Upper lobe of right lung (tissue), 1 donor: Measurements from ENCODE around the gene UGT1A10. TPM values are rescaled to one million over a fixed set of nuclear protein-coding genes. Genes with fewer than 3 reads are reported as not detected.
"Not testable (repeated sequence)": the region's sequence is repeated elsewhere in the genome, so short reads cannot be mapped to it uniquely, and the experiment has no call there.

Experiments used
- ATAC-seq: fragments of 200-7000 bp; cut with Tn5 transposase; one replicate; pipeline ENCODE4 v1.9.1; 2020; ENCODE audit warnings: mild to moderate bottlenecking, moderate library complexity
- DNase-seq: peaks from one replicate; pipeline ENCODE4 v3.0.0-alpha.2; 2020
- H3K27ac ChIP-seq: fragments of 200-600 bp; one replicate; pipeline ENCODE4 v1.8.0; 2022
- H3K27me3 ChIP-seq: fragments of 200-600 bp; one replicate; pipeline ENCODE4 v1.8.0; 2022; ENCODE audit warnings: mild to moderate bottlenecking
- H3K36me3 ChIP-seq: fragments of 200-600 bp; one replicate; pipeline ENCODE4 v1.8.0; 2022
- H3K4me1 ChIP-seq: fragments of 200-600 bp; one replicate; pipeline ENCODE4 v1.8.0; 2022
- H3K4me3 ChIP-seq: fragments of 200-600 bp; one replicate; pipeline ENCODE4 v1.8.0; 2022; ENCODE audit warnings: mild to moderate bottlenecking
- H3K9me3 ChIP-seq: fragments of 200-600 bp; one replicate; pipeline ENCODE4 v1.8.0; 2022
- intact Hi-C: fragments of 100-400 bp; cut with DNase I; formaldehyde crosslinking; loops from one replicate; pipeline ENCODE4 v1.11.0; 2022
- total RNA-seq: library from RNA; stranded (reverse); fragmentation: NEBNext Ultra II Directional; extraction: Animal tissue kit (Norgen Biotek cat#: 25700); gene quantifications from one replicate; pipeline ENCODE4 v1.2.1, GENCODE V29; 2021
- TF ChIP-seq, protein P1 (sequence below): fragments of 200-600 bp; IDR thresholded peaks from one replicate; pipeline ENCODE4 v1.8.0; 2022; ENCODE audit warnings: antibody characterized with exemption
- donor health status: DM: no; HTN: yes; CAD: no; lungs with severe emphysema.

The UGT1A10 gene
- total RNA-seq, 1 donor from 2014 or later = not detected

- Histone ChIP-seq H3K4me3 (no peak overlapping the region), H3K27ac (no peak overlapping the region), H3K27me3 (no peaks in the 10 kb centered on the region), H3K36me3 (no peaks in the 10 kb centered on the region), H3K9me3 (no peaks in the 10 kb centered on the region), H3K4me1 (no peaks in the 10 kb centered on the region)
- ATAC-seq (no peak), DNase-seq (no peak)
- TF ChIP-seq, protein P1, sequence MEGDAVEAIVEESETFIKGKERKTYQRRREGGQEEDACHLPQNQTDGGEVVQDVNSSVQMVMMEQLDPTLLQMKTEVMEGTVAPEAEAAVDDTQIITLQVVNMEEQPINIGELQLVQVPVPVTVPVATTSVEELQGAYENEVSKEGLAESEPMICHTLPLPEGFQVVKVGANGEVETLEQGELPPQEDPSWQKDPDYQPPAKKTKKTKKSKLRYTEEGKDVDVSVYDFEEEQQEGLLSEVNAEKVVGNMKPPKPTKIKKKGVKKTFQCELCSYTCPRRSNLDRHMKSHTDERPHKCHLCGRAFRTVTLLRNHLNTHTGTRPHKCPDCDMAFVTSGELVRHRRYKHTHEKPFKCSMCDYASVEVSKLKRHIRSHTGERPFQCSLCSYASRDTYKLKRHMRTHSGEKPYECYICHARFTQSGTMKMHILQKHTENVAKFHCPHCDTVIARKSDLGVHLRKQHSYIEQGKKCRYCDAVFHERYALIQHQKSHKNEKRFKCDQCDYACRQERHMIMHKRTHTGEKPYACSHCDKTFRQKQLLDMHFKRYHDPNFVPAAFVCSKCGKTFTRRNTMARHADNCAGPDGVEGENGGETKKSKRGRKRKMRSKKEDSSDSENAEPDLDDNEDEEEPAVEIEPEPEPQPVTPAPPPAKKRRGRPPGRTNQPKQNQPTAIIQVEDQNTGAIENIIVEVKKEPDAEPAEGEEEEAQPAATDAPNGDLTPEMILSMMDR = no peak
- intact Hi-C loops = no loop called here
These were observed 16.0 kb upstream of the UGT1A10 start for GRCh38 chr2:233620204-233620603.

DNA sequence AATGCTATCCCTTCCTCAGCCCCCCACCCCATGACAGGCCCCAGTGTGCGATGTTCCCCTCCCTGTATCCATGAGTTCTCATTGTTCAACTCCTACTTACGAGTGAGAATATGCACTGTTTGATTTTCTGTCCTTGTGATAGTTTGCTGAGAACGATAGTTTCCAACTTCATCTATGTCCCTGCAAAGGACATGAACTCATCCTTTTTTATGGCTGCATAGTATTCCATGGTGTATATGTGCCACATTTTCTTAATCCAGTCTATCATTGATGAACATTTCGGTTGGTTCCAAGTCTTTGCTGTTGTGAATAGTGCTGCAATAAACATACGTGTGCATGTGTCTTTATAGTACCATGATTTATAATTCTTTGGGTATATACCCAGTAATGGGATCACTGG, 14.4 kb upstream of the UGT1A10 start:
- H3K9me3 ChIP-seq, H3K36me3 ChIP-seq, DNase-seq, H3K4me3 ChIP-seq, H3K27me3 ChIP-seq, intact Hi-C loops, H3K27ac ChIP-seq, H3K4me1 ChIP-seq, ATAC-seq: not testable (repeated sequence)

DNA sequence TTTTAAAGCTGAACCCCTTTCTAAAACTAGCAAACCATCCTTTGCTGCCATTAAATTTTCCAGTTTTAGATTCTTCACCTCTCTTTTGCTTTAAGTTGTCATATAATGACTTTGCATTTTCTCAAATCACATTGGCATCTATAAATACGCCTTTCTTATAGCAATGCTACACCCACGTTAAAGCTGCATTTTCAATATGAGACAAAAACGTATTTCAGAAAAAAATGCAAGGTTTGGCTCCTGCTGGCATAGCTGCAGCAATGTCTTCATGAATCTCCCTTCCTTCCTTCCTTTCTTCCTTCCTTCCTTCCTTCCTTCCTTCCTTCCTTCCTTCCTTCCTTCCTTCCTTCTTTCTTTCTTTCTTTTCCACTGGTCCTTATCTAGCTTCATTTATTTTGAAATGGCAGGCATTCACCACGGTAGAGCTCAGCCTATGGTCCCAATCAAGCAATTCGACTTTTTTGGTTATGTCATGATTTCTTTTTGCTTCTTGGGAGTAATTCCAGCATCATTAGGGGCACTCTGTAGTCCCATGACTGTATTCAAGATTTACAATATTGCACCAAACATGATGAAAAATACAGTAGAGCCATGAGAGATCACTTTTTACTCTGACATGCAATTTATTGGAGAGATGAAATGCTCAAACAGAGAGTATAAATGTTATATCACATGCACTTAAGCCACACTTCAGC, 8.8 kb upstream of the UGT1A10 start:
- Histone ChIP-seq H3K4me1 (no peaks in the 10 kb centered on the region), H3K36me3 (no peaks in the 10 kb centered on the region), H3K27ac (no peak overlapping the region), H3K4me3 (no peak overlapping the region), H3K9me3 (peaks cover 7% of the 10 kb centered on the region), H3K27me3 (no peaks in the 10 kb centered on the region)
- intact Hi-C loops = no loop called here
- ATAC-seq = no peak
- TF ChIP-seq, protein P1 = no peak
- DNase-seq = no peak

GRCh38 chr2:233638836-233639235, 2.6 kb downstream of the UGT1A10 start:
- Histone ChIP-seq H3K4me3 (no peak overlapping the region), H3K4me1 (no peaks in the 10 kb centered on the region), H3K27me3 (no peaks in the 10 kb centered on the region), H3K27ac (no peak overlapping the region), H3K36me3 (no peaks in the 10 kb centered on the region), H3K9me3 (no peaks in the 10 kb centered on the region)
- no peak for DNase-seq
- no peak for ATAC-seq
- TF ChIP-seq, protein P1 = no peak
- intact Hi-C loops = no loop called here

DNA sequence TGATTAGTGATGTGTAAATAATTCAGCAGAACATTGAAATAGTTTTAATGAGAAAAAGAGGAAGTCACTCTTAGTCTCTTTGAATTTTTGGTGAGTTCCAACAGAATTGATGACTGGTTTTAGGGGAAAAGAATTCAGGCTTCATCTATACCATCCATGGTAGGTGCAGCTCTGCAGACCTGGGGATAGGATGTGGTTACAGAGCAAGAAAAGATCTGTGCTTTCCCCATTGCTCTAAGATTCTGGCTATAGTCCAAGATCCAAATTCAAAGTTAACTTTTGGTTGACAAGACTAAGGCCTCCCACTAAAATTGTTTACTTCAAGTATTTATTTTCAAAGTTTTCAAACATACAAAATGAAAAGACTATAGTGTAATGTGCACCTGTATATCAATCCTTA, 3.6 kb downstream of the UGT1A10 start:
- Histone ChIP-seq H3K36me3 (no peaks in the 10 kb centered on the region), H3K4me1 (no peaks in the 10 kb centered on the region), H3K27me3 (no peaks in the 10 kb centered on the region), H3K27ac (no peak overlapping the region), H3K4me3 (no peak overlapping the region), H3K9me3 (no peaks in the 10 kb centered on the region)
- TF ChIP-seq, protein P1 = no peak
- DNase-seq = no peak
- ATAC-seq = no peak
- intact Hi-C loops = no loop called here

DNA sequence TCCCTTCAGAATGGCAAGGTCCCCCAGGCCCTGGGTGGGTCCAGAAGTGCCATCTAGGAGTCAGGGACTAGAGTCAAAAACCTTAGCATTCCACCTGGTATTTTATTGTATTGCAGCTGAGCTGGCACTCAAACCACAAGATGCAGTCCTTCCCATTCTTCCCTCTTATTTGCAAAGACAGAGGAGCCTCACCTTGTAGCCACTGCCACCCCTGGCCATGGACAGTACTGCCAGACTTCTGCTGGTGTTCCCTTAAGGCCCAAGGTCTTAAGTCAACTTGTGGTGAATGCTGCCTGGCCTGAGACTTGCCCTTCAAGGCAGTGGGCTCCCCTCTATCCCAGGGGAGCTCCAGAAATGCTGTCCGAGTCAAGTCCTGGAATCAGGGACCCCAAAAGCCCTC, 6.9 kb downstream of the UGT1A10 start:
- intact Hi-C loops = no loop called here
- no peak overlapping the region for H3K4me3 ChIP-seq
- TF ChIP-seq, protein P1 = no peak
- no peaks in the 10 kb centered on the region for H3K4me1 ChIP-seq
- no peaks in the 10 kb centered on the region for H3K27me3 ChIP-seq
- no peaks in the 10 kb centered on the region for H3K9me3 ChIP-seq
- H3K36me3 ChIP-seq = no peaks in the 10 kb centered on the region
- DNase-seq = no peak
- no peak overlapping the region for H3K27ac ChIP-seq
- peak; percentile 42 for ATAC-seq

- ATAC-seq, H3K9me3 ChIP-seq, intact Hi-C loops, DNase-seq, H3K36me3 ChIP-seq, H3K4me3 ChIP-seq, H3K27me3 ChIP-seq, H3K27ac ChIP-seq, H3K4me1 ChIP-seq: not testable (repeated sequence)
These were observed 9.8 kb downstream of the UGT1A10 start for GRCh38 chr2:233646033-233646432.
